ENCODE results near the gene MTMR12. TPM values are rescaled to one million over a fixed set of nuclear protein-coding genes. Genes with fewer than 3 reads are reported as not detected.

Gene MTMR12
- total RNA-seq, result 10 to 100 TPM; 43.1 to 70.7 TPM

- intact Hi-C loops (cut with DNase I), result loop anchor here (5.0 to 10.0 kb wide), 3 partner anchors 80 to 218 kb away; partner anchors contain the start of gene GOLPH3
- no peak for TF ChIP-seq CTCF (IDR thresholded peaks at IDR 0.05)
- peak; percentile 94 for TF ChIP-seq POLR2A (IDR thresholded peaks at IDR 0.05)
- TF ChIP-seq POLR2AphosphoS5 (IDR thresholded peaks at IDR 0.05), result peak; percentile 97
- Histone ChIP-seq H3K9me3 (no peaks in the 10 kb centered on the region), H3K27ac (peak within 1 kb of the TSS; percentile 98 to 99), H3K36me3 (no peaks in the 10 kb centered on the region), H3K4me1 (replicated peaks) (no peaks in the 10 kb centered on the region), H3K4me3 (peak within 1 kb of the TSS; percentile 96 to 98), H3K27me3 (replicated peaks; ENCODE audit: insufficient read depth) (no peaks in the 10 kb centered on the region)
- under 1% methylated on average over 53 of the region's 83 CpGs for WGBS
- peak; percentile 100 for DNase-seq (ENCODE audit: low spot score)
Observed at GRCh38 chr5:32312595-32313332, at the start of gene MTMR12. Gene MTMR12, minus strand, starts transcription at chr5:32312939. Its CDS starts 101 bp downstream, at chr5:32312838.

- Histone ChIP-seq H3K4me1 (replicated peaks) (no peaks in the 10 kb centered on the region), H3K27ac (no peak overlapping the region), H3K9me3 (no peaks in the 10 kb centered on the region), H3K36me3 (no peaks in the 10 kb centered on the region), H3K4me3 (no peak overlapping the region), H3K27me3 (replicated peaks; ENCODE audit: insufficient read depth) (no peaks in the 10 kb centered on the region)
- intact Hi-C loops (cut with DNase I), result no loop called here
- WGBS, result 81% methylated on average over 4 of the region's 4 CpGs
- no peak for TF ChIP-seq POLR2AphosphoS5 (IDR thresholded peaks at IDR 0.05)
- no peak for DNase-seq (ENCODE audit: low spot score)
Observed at GRCh38 chr5:32362527-32362926, 49.8 kb upstream of the MTMR12 start.

- no peak for DNase-seq (ENCODE audit: low spot score)
- H3K4me3 ChIP-seq, result no peak overlapping the region
- H3K9me3 ChIP-seq, result no peaks in the 10 kb centered on the region
- no peaks in the 10 kb centered on the region for H3K4me1 ChIP-seq (replicated peaks)
- no peak for TF ChIP-seq POLR2A (IDR thresholded peaks at IDR 0.05)
- TF ChIP-seq POLR2AphosphoS5 (IDR thresholded peaks at IDR 0.05), result no peak
- TF ChIP-seq CTCF (IDR thresholded peaks at IDR 0.05), result no peak
- WGBS, result 86% methylated on average over 4 of the region's 4 CpGs
- intact Hi-C loops (cut with DNase I), result no loop called here
- H3K27me3 ChIP-seq (replicated peaks; ENCODE audit: insufficient read depth), result no peaks in the 10 kb centered on the region
- no peak overlapping the region for H3K27ac ChIP-seq
- no peaks in the 10 kb centered on the region for H3K36me3 ChIP-seq
Observed at GRCh38 chr5:32360906-32361305, 48.2 kb upstream of the MTMR12 start.

- no peaks in the 10 kb centered on the region for H3K27me3 ChIP-seq (replicated peaks; ENCODE audit: insufficient read depth)
- no peak for DNase-seq (ENCODE audit: low spot score)
- H3K9me3 ChIP-seq, result no peaks in the 10 kb centered on the region
- no peaks in the 10 kb centered on the region for H3K36me3 ChIP-seq
- H3K4me3 ChIP-seq, result no peak overlapping the region
- intact Hi-C loops (cut with DNase I), result no loop called here
- H3K4me1 ChIP-seq (replicated peaks), result no peaks in the 10 kb centered on the region
- TF ChIP-seq CTCF (IDR thresholded peaks at IDR 0.05) (no peak), POLR2AphosphoS5 (IDR thresholded peaks at IDR 0.05) (no peak), POLR2A (IDR thresholded peaks at IDR 0.05) (no peak)
- H3K27ac ChIP-seq, result no peak overlapping the region
- 77% methylated on average over 6 of the region's 6 CpGs for WGBS
Observed at GRCh38 chr5:32358611-32359010, 45.9 kb upstream of the MTMR12 start.

- Histone ChIP-seq H3K27me3 (replicated peaks; ENCODE audit: insufficient read depth) (no peaks in the 10 kb centered on the region), H3K4me1 (replicated peaks) (no peaks in the 10 kb centered on the region), H3K4me3 (no peak overlapping the region), H3K27ac (no peak overlapping the region), H3K36me3 (no peaks in the 10 kb centered on the region), H3K9me3 (no peaks in the 10 kb centered on the region)
- TF ChIP-seq CTCF (IDR thresholded peaks at IDR 0.05) (no peak), POLR2A (IDR thresholded peaks at IDR 0.05) (no peak), POLR2AphosphoS5 (IDR thresholded peaks at IDR 0.05) (no peak)
- intact Hi-C loops (cut with DNase I), result no loop called here
- no peak for DNase-seq (ENCODE audit: low spot score)
Observed at GRCh38 chr5:32357658-32358057, 44.9 kb upstream of the MTMR12 start.

Measured in prostate gland (tissue), 2 donors.